Muscle layer of duodenum (tissue), 2 donors: Measurements from ENCODE around the gene PHACTR3.

Experiments
- H3K27ac ChIP-seq: one replicate; pipeline ENCODE4 v1.7.0; 2013; ENCODE audit warnings: mild to moderate bottlenecking, low read length
- H3K27me3 ChIP-seq: one replicate; pipeline ENCODE4 v1.7.0; 2013; ENCODE audit warnings: low read depth, mild to moderate bottlenecking, control low read depth, low read length
- H3K36me3 ChIP-seq, 2 donors: one replicate each; pipeline ENCODE4 v1.7.0; 2013; ENCODE audit warnings: low read length in 2 of 2, control low read depth in 1 of 2, mild to moderate bottlenecking in 1 of 2; ENCODE audit not compliant: insufficient read depth in 2 of 2, control insufficient read depth in 1 of 2
- H3K4me1 ChIP-seq, 2 donors: one replicate each; pipeline ENCODE4 v1.7.0; 2013; ENCODE audit warnings: low read length in 2 of 2, mild to moderate bottlenecking in 2 of 2, control low read depth in 1 of 2, moderate library complexity in 1 of 2; ENCODE audit not compliant: insufficient read depth in 2 of 2, control insufficient read depth in 1 of 2
- H3K4me3 ChIP-seq, 2 donors: one replicate each; pipeline ENCODE4 v1.7.0; 2013; ENCODE audit warnings: low read length in 2 of 2, low read depth in 1 of 2, mild to moderate bottlenecking in 1 of 2
- H3K9me3 ChIP-seq, 2 donors: one replicate each; pipeline ENCODE4 v1.7.0; 2013; ENCODE audit warnings: low read length in 2 of 2, control low read depth in 1 of 2, mild to moderate bottlenecking in 1 of 2; ENCODE audit not compliant: control insufficient read depth in 1 of 2
- donor health status: healthy.

Gene PHACTR3

GRCh38 chr20:59750209-59750840, 146.0 kb downstream of the PHACTR3 start:
- H3K36me3 ChIP-seq, result no peaks in the 10 kb centered on the region
- H3K4me1 ChIP-seq, result peaks cover 6 to 16% of the 10 kb centered on the region in 2 donors
- H3K27ac ChIP-seq, result no peak overlapping the region
- no peak overlapping the region for H3K4me3 ChIP-seq
- H3K9me3 ChIP-seq, result no peaks in the 10 kb centered on the region
- H3K27me3 ChIP-seq, result peaks cover 10% of the 10 kb centered on the region

GRCh38 chr20:59751075-59751711, 146.9 kb downstream of the PHACTR3 start:
- Histone ChIP-seq H3K4me1 (peaks cover 6 to 16% of the 10 kb centered on the region in 2 donors), H3K27me3 (peaks cover 10% of the 10 kb centered on the region), H3K4me3 (no peak overlapping the region), H3K9me3 (no peaks in the 10 kb centered on the region), H3K27ac (no peak overlapping the region), H3K36me3 (no peaks in the 10 kb centered on the region)

GRCh38 chr20:59752101-59752586, 147.8 kb downstream of the PHACTR3 start:
- Histone ChIP-seq H3K36me3 (no peaks in the 10 kb centered on the region), H3K4me3 (peak overlapping the region; percentile 26 to 41), H3K4me1 (peaks cover 6 to 16% of the 10 kb centered on the region in 2 donors), H3K9me3 (no peaks in the 10 kb centered on the region), H3K27me3 (peaks cover 10% of the 10 kb centered on the region), H3K27ac (no peak overlapping the region)

GRCh38 chr20:59752704-59753460, 148.5 kb downstream of the PHACTR3 start:
- H3K27ac ChIP-seq, result no peak overlapping the region
- peaks cover 10% of the 10 kb centered on the region for H3K27me3 ChIP-seq
- H3K36me3 ChIP-seq, result no peaks in the 10 kb centered on the region
- H3K9me3 ChIP-seq, result no peaks in the 10 kb centered on the region
- H3K4me1 ChIP-seq, result peaks cover 6 to 16% of the 10 kb centered on the region in 2 donors
- H3K4me3 ChIP-seq, result peak overlapping the region; percentile 26 to 41

GRCh38 chr20:59753836-59754235, 149.5 kb downstream of the PHACTR3 start:
- peaks cover 10% of the 10 kb centered on the region for H3K27me3 ChIP-seq

GRCh38 chr20:59754551-59754950, 150.2 kb downstream of the PHACTR3 start:
- no peaks in the 10 kb centered on the region for H3K36me3 ChIP-seq
- no peak overlapping the region for H3K4me3 ChIP-seq
- peaks cover 6 to 16% of the 10 kb centered on the region in 2 donors for H3K4me1 ChIP-seq
- H3K27ac ChIP-seq, result no peak overlapping the region
- peaks cover 10% of the 10 kb centered on the region for H3K27me3 ChIP-seq
- no peaks in the 10 kb centered on the region for H3K9me3 ChIP-seq

More at GRCh38 chr20:59753836-59754235, 149.5 kb downstream of the PHACTR3 start:
- H3K4me1 ChIP-seq, result peaks cover 6 to 16% of the 10 kb centered on the region in 2 donors
- no peaks in the 10 kb centered on the region for H3K9me3 ChIP-seq
- no peak overlapping the region for H3K27ac ChIP-seq
- H3K4me3 ChIP-seq, result no peak overlapping the region
- no peaks in the 10 kb centered on the region for H3K36me3 ChIP-seq

- no peaks in the 10 kb centered on the region for H3K27me3 ChIP-seq
- H3K9me3 ChIP-seq, result no peaks in the 10 kb centered on the region
- H3K27ac ChIP-seq, result no peak overlapping the region
- no peak overlapping the region for H3K4me3 ChIP-seq
- H3K4me1 ChIP-seq, result peaks cover 6 to 16% of the 10 kb centered on the region in 2 donors
- H3K36me3 ChIP-seq, result no peaks in the 10 kb centered on the region
Measured at GRCh38 chr20:59756241-59756640, 151.9 kb downstream of the PHACTR3 start.

- H3K27me3 ChIP-seq, result no peaks in the 10 kb centered on the region
- no peaks in the 10 kb centered on the region for H3K9me3 ChIP-seq
- no peaks in the 10 kb centered on the region for H3K36me3 ChIP-seq
- H3K4me3 ChIP-seq, result no peak overlapping the region
- H3K27ac ChIP-seq, result no peak overlapping the region
- H3K4me1 ChIP-seq, result no peaks in the 10 kb centered on the region
Measured at GRCh38 chr20:59764037-59764436, 159.7 kb downstream of the PHACTR3 start.

GRCh38 chr20:59765599-59766177, 161.3 kb downstream of the PHACTR3 start:
- no peaks in the 10 kb centered on the region for H3K9me3 ChIP-seq
- H3K4me1 ChIP-seq, result no peaks in the 10 kb centered on the region
- no peak overlapping the region for H3K4me3 ChIP-seq
- H3K27me3 ChIP-seq, result no peaks in the 10 kb centered on the region
- H3K36me3 ChIP-seq, result no peaks in the 10 kb centered on the region
- H3K27ac ChIP-seq, result no peak overlapping the region

- no peaks in the 10 kb centered on the region for H3K36me3 ChIP-seq
- no peaks in the 10 kb centered on the region for H3K9me3 ChIP-seq
- no peak overlapping the region for H3K27ac ChIP-seq
- no peak overlapping the region for H3K4me3 ChIP-seq
- H3K27me3 ChIP-seq, result no peaks in the 10 kb centered on the region
- H3K4me1 ChIP-seq, result no peaks in the 10 kb centered on the region
Measured at GRCh38 chr20:59767656-59768055, 163.3 kb downstream of the PHACTR3 start.

- no peak overlapping the region for H3K27ac ChIP-seq
- H3K9me3 ChIP-seq, result no peaks in the 10 kb centered on the region
- no peak overlapping the region for H3K4me3 ChIP-seq
- H3K27me3 ChIP-seq, result no peaks in the 10 kb centered on the region
- H3K4me1 ChIP-seq, result no peaks in the 10 kb centered on the region
- H3K36me3 ChIP-seq, result no peaks in the 10 kb centered on the region
Measured at GRCh38 chr20:59770270-59770669, 165.9 kb downstream of the PHACTR3 start.
